Transverse colon (tissue), 4 donors: ENCODE data around the gene RPL39. TPM values are rescaled to one million over a fixed set of nuclear protein-coding genes. Genes with fewer than 3 reads are reported as not detected.

Source experiments
- DNase-seq: peaks from one replicate; pipeline ENCODE4 v3.0.0-alpha.2; 2019
- H3K27ac ChIP-seq, 4 donors: fragments of 200-600 bp; sonication (generic); 2 replicates each; pipeline ENCODE4 v1.5.1; 2016 to 2018; ENCODE audit warnings: inconsistent platforms in 4 of 4
- H3K27me3 ChIP-seq: fragments of 200-600 bp; sonication (generic); 2 replicates; pipeline ENCODE4 v1.5.1; 2017; ENCODE audit warnings: inconsistent platforms
- H3K36me3 ChIP-seq, 4 donors: fragments of 200-600 bp; sonication (generic); 2 replicates each; pipeline ENCODE4 v1.5.1; 2017 to 2019; ENCODE audit warnings: inconsistent platforms in 4 of 4
- H3K4me1 ChIP-seq, 4 donors: fragments of 200-600 bp; sonication (generic); 2 replicates each; pipeline ENCODE4 v1.5.1; 2017 to 2020; ENCODE audit warnings: inconsistent platforms in 4 of 4
- H3K4me3 ChIP-seq, 4 donors: fragments of 200-600 bp; sonication (generic); 1 replicate in 1 of 4; 2 replicates in 3 of 4; pipeline versions ENCODE4 v1.5.1 to v1.6.1; 2017 to 2019; ENCODE audit warnings: inconsistent platforms in 4 of 4
- H3K9me3 ChIP-seq, 2 donors: fragments of 200-600 bp; sonication (generic); 2 replicates each; pipeline ENCODE4 v1.5.1; 2017 to 2019; ENCODE audit warnings: inconsistent platforms in 2 of 2
- EP300 ChIP-seq: sonication (generic); formaldehyde crosslinking; IDR thresholded peaks from one replicate; pipeline ENCODE4 v1.6.1; 2017; ENCODE audit warnings: antibody characterized with exemption, low read depth
- POLR2A ChIP-seq: fragments of 450-650 bp; IDR thresholded peaks from one replicate; pipeline ENCODE4 v1.6.1; 2016; ENCODE audit warnings: antibody characterized with exemption, mild to moderate bottlenecking, moderate library complexity
- POLR2AphosphoS5 ChIP-seq, 3 donors: sonication (generic); formaldehyde crosslinking; IDR thresholded peaks; one replicate each; pipeline ENCODE4 v1.6.1; 2016; ENCODE audit warnings: antibody characterized with exemption in 3 of 3
- WGBS, 2 donors: methylation state at CpG; one replicate each; pipeline ENCODE4 v1.1.5; 2018; ENCODE audit warnings: low coverage in 1 of 2; 5-methylcytosine and 5-hydroxymethylcytosine counted together
- in situ Hi-C, 4 donors: fragments of 200-750 bp; cut with MboI; loops; one replicate each; pipeline versions ENCODE4 v1.15.0 to v1.15.1; 2017; ENCODE audit warnings: low sequenced_read_pairs in 3 of 4, low pct_ligation_motif_present in 1 of 4, low pct_unique_long_range_greater_than_20kb in 1 of 4
- intact Hi-C: fragments of 100-400 bp; cut with DNase I; formaldehyde crosslinking; loops from one replicate; pipeline ENCODE4 v1.15.1; 2023; ENCODE audit warnings: low total_unique reads
- total RNA-seq, 4 donors: library from RNA; depleted of rRNA; stranded (reverse); fragments of >200 nt; gene quantifications; one replicate each; pipeline ENCODE4 v1.1.0, GENCODE V29; 2016
- TF ChIP-seq, protein P1 (sequence below), 5 experiments: fragments of 200-600 bp in 3 of 5; fragments of 450-650 bp in 2 of 5; sonication (generic) in 3 of 5; IDR thresholded peaks; 1 replicate in 2 of 5; 2 replicates in 3 of 5; pipeline ENCODE4 v1.5.1; 2016 to 2017; ENCODE audit warnings: antibody characterized with exemption in 5 of 5, inconsistent platforms in 3 of 5, mild to moderate bottlenecking in 2 of 5, moderate library complexity in 1 of 5

The RPL39 gene
- total RNA-seq, 4 donors from 2014 or later = 246 to 2,878 (median 1,753) TPM

DNA sequence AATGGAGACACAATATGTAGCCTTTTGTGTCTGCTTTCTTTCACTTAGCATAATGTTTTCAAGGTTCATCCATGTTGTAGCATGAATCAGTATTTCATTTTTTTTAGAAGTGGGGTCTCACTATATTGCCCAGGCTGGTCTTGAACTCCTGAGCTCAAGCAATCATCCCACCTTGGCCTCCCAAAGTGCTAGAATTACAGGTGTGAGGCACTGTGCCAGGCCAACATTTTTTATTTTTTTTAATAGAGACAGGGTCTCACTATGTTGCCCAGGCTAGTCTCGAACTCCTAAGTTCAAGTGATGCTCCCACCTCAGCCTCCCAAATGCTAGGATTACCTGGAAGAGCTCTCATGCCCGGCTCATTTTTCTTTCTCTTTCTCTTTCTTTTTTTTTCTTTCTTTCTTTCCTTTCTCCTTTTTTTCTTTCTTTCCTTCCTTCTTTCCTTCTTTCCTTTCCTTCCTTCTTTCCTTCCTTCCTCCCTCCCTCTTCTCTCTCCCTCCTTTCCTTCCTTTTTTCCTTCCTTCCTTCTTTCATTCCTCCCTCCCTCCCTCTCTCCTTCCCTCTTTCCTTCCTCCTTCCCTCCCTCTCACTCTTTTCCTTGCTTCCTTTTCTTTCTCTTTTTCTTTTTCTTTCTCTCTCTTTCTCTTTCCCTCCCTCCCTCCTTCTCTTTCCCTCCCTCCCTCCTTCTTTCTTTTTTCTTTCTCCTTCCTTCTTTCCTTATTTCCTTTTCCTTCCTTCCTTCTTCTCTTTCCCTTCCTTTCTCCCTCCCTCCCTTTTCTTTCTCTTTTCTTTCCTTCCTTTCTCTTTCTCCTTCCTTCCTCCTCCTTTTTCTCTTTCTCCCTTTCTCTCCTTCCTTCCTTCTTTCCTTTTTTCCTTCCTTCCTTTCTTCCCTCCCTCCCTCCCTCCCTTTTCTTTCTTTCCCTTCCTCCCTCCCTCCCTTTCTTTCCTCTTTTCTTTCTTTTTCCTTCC, 10.1 kb upstream of the RPL39 start:
- intact Hi-C loops (no loop called here), in situ Hi-C loops (no loop called here)
- Histone ChIP-seq H3K4me1 (no peaks in the 10 kb centered on the region), H3K27ac (no peak overlapping the region), H3K36me3 (no peaks in the 10 kb centered on the region), H3K27me3 (no peaks in the 10 kb centered on the region), H3K9me3 (no peaks in the 10 kb centered on the region), H3K4me3 (no peak overlapping the region)
- TF ChIP-seq POLR2AphosphoS5 (IDR thresholded peaks at IDR 0.05) (no peak), EP300 (no peak), POLR2A (no peak)
- TF ChIP-seq, protein P1, sequence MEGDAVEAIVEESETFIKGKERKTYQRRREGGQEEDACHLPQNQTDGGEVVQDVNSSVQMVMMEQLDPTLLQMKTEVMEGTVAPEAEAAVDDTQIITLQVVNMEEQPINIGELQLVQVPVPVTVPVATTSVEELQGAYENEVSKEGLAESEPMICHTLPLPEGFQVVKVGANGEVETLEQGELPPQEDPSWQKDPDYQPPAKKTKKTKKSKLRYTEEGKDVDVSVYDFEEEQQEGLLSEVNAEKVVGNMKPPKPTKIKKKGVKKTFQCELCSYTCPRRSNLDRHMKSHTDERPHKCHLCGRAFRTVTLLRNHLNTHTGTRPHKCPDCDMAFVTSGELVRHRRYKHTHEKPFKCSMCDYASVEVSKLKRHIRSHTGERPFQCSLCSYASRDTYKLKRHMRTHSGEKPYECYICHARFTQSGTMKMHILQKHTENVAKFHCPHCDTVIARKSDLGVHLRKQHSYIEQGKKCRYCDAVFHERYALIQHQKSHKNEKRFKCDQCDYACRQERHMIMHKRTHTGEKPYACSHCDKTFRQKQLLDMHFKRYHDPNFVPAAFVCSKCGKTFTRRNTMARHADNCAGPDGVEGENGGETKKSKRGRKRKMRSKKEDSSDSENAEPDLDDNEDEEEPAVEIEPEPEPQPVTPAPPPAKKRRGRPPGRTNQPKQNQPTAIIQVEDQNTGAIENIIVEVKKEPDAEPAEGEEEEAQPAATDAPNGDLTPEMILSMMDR (IDR thresholded peaks at IDR 0.05) = no peak
- 84% methylated on average over 2 of the region's 2 CpGs; no CpG with 5 or more reads in 1 of the 2 donors for WGBS, 2 donors
- no peak for DNase-seq

DNA sequence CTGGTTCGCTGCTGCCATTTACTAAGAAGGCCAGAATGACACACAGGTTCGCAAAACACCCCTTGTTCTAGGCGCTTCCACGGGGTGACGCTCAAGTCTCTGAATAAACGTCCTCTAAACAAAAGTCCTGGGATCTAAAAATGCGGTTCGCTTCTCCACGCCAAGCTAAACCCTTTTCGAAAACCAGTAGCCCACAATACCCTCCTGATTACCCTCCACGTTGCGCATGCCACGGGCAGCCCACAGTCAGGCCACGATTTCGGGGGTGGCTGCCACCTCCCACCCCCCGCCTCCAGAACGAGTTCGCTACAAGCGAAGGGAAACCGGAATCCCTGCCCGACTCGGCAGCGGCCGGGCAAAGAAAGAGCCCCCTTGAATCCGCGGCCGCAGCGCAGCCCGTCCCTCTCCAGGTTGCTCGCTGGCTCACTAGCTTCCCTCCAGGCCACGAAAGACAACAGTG, 423 bp downstream of the RPL39 start:
- intact Hi-C loops (no loop called here), in situ Hi-C loops (no loop called here)
- peak overlapping the region; percentile 81 to 95 (median 94) for H3K27ac ChIP-seq
- TF ChIP-seq POLR2AphosphoS5 (IDR thresholded peaks at IDR 0.05) (no peak), POLR2A (no peak), EP300 (no peak)
- TF ChIP-seq, protein P1 (IDR thresholded peaks at IDR 0.05) = no peak
- H3K27me3 ChIP-seq = no peaks in the 10 kb centered on the region
- no peaks in the 10 kb centered on the region for H3K9me3 ChIP-seq
- H3K4me3 ChIP-seq = peak overlapping the region; percentile 22 to 83 (median 64)
- peaks cover 0 to 34% (median 10%) of the 10 kb centered on the region in 4 donors for H3K4me1 ChIP-seq
- WGBS, 2 donors = 49% methylated on average over 31 of the region's 31 CpGs; no CpG with 5 or more reads in 1 of the 2 donors
- peak; percentile 27 for DNase-seq
- no peaks in the 10 kb centered on the region for H3K36me3 ChIP-seq

DNA sequence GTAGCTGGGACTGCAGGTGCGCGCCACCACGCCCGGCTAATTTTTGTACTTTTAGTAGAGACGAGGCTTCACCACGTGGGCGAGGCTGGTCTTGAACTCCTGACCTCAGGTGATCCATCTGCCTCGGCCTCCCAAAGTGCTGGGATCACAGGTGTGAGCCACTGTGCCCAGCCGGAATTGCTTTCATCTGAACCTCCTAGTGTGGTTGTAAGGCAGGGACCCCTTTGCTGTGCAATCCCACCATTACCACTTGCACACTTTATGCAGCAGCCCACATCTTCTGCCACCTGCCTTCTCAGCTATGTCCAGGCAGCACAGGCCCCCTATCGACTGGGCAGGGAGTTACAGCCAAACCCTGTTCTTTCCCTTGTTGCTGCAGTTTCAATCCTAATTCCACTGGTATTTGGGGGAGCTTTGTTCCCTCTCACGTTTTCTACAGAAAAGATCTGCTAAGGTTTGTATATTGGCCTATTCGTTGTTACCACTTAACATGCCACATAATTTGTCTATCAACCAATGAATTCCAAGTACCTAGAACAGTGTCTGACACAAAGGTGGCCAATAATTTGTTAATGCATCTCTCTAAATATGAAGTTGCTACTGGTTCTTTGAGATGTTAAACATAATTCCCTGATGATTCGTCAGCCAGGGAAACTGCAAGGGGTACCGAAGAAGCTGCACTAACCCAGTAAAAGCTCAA, 6.5 kb downstream of the RPL39 start:
- 45 to 66% methylated on average over 4 to 14 of the region's 14 CpGs for WGBS, 2 donors
- Histone ChIP-seq H3K9me3 (no peaks in the 10 kb centered on the region), H3K4me1 (peaks cover 0 to 26% (median 6%) of the 10 kb centered on the region in 4 donors), H3K36me3 (no peaks in the 10 kb centered on the region), H3K27me3 (no peaks in the 10 kb centered on the region), H3K4me3 (no peak overlapping the region), H3K27ac (no peak overlapping the region)
- DNase-seq = peak; percentile 49
- intact Hi-C loops = no loop called here
- TF ChIP-seq POLR2A = no peak
- TF ChIP-seq, protein P1 (IDR thresholded peaks at IDR 0.05) = peak; percentile 38 to 46 (median 43)
- in situ Hi-C loops = no loop called here

DNA sequence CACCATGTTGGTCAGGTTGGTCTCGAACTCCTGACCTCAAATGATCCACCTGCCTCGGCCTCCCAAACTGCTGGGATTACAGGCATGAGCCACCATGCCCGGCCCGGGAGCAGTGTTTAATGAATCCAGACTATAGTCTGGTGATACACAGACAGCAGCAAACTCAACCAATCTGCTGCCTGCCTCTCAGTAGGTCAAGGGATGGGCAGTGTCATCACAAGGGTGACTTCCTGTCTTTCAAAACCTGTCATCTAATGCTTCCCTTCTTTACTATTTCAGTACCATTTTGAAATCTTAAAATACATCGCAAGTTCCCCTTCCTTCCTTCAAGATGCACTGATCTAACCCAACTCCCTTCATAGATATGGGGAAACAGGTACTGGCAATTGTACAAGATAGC, 8.4 kb downstream of the RPL39 start:
- H3K27ac ChIP-seq = no peak overlapping the region
- WGBS, 2 donors = 73% methylated on average over 5 of the region's 5 CpGs; no CpG with 5 or more reads in 1 of the 2 donors
- peaks cover 0 to 7% (median 1%) of the 10 kb centered on the region in 4 donors for H3K4me1 ChIP-seq
- H3K4me3 ChIP-seq = no peak overlapping the region
- intact Hi-C loops (no loop called here), in situ Hi-C loops (no loop called here)
- TF ChIP-seq, protein P1 (IDR thresholded peaks at IDR 0.05) = no peak
- no peaks in the 10 kb centered on the region for H3K9me3 ChIP-seq
- no peaks in the 10 kb centered on the region for H3K27me3 ChIP-seq
- H3K36me3 ChIP-seq = no peaks in the 10 kb centered on the region
- DNase-seq = no peak
